GM23338 (cell line): Measurements from ENCODE around the gene FOXRED1.

Source experiments
- CREB1 ChIP-seq: fragments of 250-450 bp; sonication (Bioruptor Pico); IDR thresholded peaks from 2 replicates; pipeline ENCODE4 v1.5.0; 2020; ENCODE audit warnings: low read depth, mild to moderate bottlenecking, moderate library complexity
- CTCF ChIP-seq, 2 experiments: fragments of 200-600 bp in 1 of 2; sonication (generic) in 1 of 2; conservative IDR thresholded peaks; 2 replicates each; pipeline versions ENCODE4 v1.5.1 to v1.6.1; 2016 to 2017; ENCODE audit warnings: antibody characterized with exemption in 2 of 2, low read depth in 2 of 2, mild to moderate bottlenecking in 2 of 2, moderate library complexity in 1 of 2
- ETS1 ChIP-seq: IDR thresholded peaks from 2 replicates; pipeline ENCODE4 v1.6.1; 2016; ENCODE audit warnings: antibody characterized with exemption
- EZH2 ChIP-seq: fragments of 200-600 bp; sonication (generic); IDR thresholded peaks from one replicate; pipeline ENCODE4 v1.8.0; 2017; ENCODE audit warnings: antibody characterized with exemption, mild to moderate bottlenecking, low read depth; ENCODE audit not compliant: unreplicated experiment
- EZH2phosphoT487 ChIP-seq: fragments of 200-600 bp; sonication (generic); IDR thresholded peaks from one replicate; pipeline ENCODE4 v1.8.1; 2018; ENCODE audit warnings: antibody characterized with exemption; ENCODE audit not compliant: unreplicated experiment
- JUNB ChIP-seq: IDR thresholded peaks from one replicate; pipeline ENCODE4 v1.6.1; 2016; ENCODE audit warnings: antibody characterized with exemption; ENCODE audit not compliant: unreplicated experiment
- NANOG ChIP-seq: IDR thresholded peaks from 2 replicates; pipeline ENCODE4 v1.6.1; 2016; ENCODE audit warnings: antibody characterized with exemption, borderline replicate concordance
- POLR2AphosphoS5 ChIP-seq: IDR thresholded peaks from 2 replicates; pipeline ENCODE4 v1.6.1; 2016; ENCODE audit warnings: antibody characterized with exemption, low read depth
- REST ChIP-seq: IDR thresholded peaks from one replicate; pipeline ENCODE4 v1.6.1; 2018; ENCODE audit warnings: antibody characterized with exemption; ENCODE audit not compliant: unreplicated experiment
- STAT1 ChIP-seq: IDR thresholded peaks from one replicate; pipeline ENCODE4 v1.6.1; 2016; ENCODE audit warnings: antibody characterized with exemption; ENCODE audit not compliant: unreplicated experiment
- ZNF331 ChIP-seq: fragments of 250-450 bp; sonication (Bioruptor Pico); IDR thresholded peaks from 2 replicates; pipeline ENCODE4 v1.5.0; 2020; ENCODE audit warnings: low read depth, mild to moderate bottlenecking, moderate library complexity

- TF ChIP-seq EZH2 = no peak
- no peak for TF ChIP-seq CTCF (conservative IDR thresholded peaks at IDR 0.05; ENCODE audit: low read depth in 2 of 2)
- no peak for TF ChIP-seq EZH2phosphoT487
- TF ChIP-seq POLR2AphosphoS5 = no peak
- no peak for TF ChIP-seq REST
- TF ChIP-seq NANOG = no peak
- TF ChIP-seq ZNF331 (CRISPR knock-in tag) = no peak
- TF ChIP-seq JUNB = no peak
- TF ChIP-seq ETS1 = no peak
- no peak for TF ChIP-seq CREB1 (CRISPR knock-in tag)
- no peak for TF ChIP-seq STAT1
Measured at GRCh38 chr11:126290887-126291286, 21.9 kb downstream of the FOXRED1 start.
